ENCODE measurements around the gene DBET.

The DBET gene

GRCh38 chr4:190016369-190017289, 47.7 kb upstream of the DBET start:
- Histone ChIP-seq H3K36me3 (ENCODE audit: insufficient read depth, low read length) (no peaks in the 10 kb centered on the region), H3K9me3 (ENCODE audit: insufficient read depth, low read length, severe bottlenecking) (peaks cover 15% of the 10 kb centered on the region), H3K79me2 (ENCODE audit: insufficient read depth, low read length) (no peaks in the 10 kb centered on the region), H3K4me1 (ENCODE audit: insufficient read depth, low read length) (no peaks in the 10 kb centered on the region), H3K4me3 (ENCODE audit: low read depth in 1 of 2, low read length in 2 of 2) (no peak overlapping the region), H2AFZ (ENCODE audit: low read depth, low read length) (no peak overlapping the region), H3K27me3 (ENCODE audit: insufficient read depth, low read length, poor library complexity) (no peaks in the 10 kb centered on the region), H3K9ac (ENCODE audit: low read depth, low read length) (no peak overlapping the region), H4K20me1 (ENCODE audit: insufficient read depth, low read length) (no peaks in the 10 kb centered on the region), H3K4me2 (ENCODE audit: insufficient read depth, low read length) (no peak overlapping the region), H3K27ac (ENCODE audit: low read length) (no peak overlapping the region)
- no peak for ATAC-seq (ENCODE audit: insufficient read depth, low read depth)
- no peak for TF ChIP-seq CTCF (IDR thresholded peaks at IDR 0.05; ENCODE audit: borderline replicate concordance, extremely low read depth, low read length, poor library complexity, severe bottlenecking)
- TF ChIP-seq EZH2 (IDR thresholded peaks at IDR 0.05; ENCODE audit: borderline replicate concordance, low read depth, low read length, severe bottlenecking) = no peak
- no peak for DNase-seq

GRCh38 chr4:190017357-190018200, 46.7 kb upstream of the DBET start:
- H3K27me3 ChIP-seq (ENCODE audit: insufficient read depth, low read length, poor library complexity) = no peaks in the 10 kb centered on the region
- peaks cover 15% of the 10 kb centered on the region for H3K9me3 ChIP-seq (ENCODE audit: insufficient read depth, low read length, severe bottlenecking)
- no peak for TF ChIP-seq EZH2 (IDR thresholded peaks at IDR 0.05; ENCODE audit: borderline replicate concordance, low read depth, low read length, severe bottlenecking)
- TF ChIP-seq CTCF (IDR thresholded peaks at IDR 0.05; ENCODE audit: borderline replicate concordance, extremely low read depth, low read length, poor library complexity, severe bottlenecking) = no peak
- no peaks in the 10 kb centered on the region for H3K4me1 ChIP-seq (ENCODE audit: insufficient read depth, low read length)
- no peaks in the 10 kb centered on the region for H3K79me2 ChIP-seq (ENCODE audit: insufficient read depth, low read length)
- no peak overlapping the region for H3K27ac ChIP-seq (ENCODE audit: low read length)
- H4K20me1 ChIP-seq (ENCODE audit: insufficient read depth, low read length) = no peaks in the 10 kb centered on the region
- no peak overlapping the region for H3K9ac ChIP-seq (ENCODE audit: low read depth, low read length)
- no peak overlapping the region for H2AFZ ChIP-seq (ENCODE audit: low read depth, low read length)
- ATAC-seq (ENCODE audit: insufficient read depth, low read depth) (no peak), DNase-seq (no peak)
- H3K4me3 ChIP-seq (ENCODE audit: low read depth in 1 of 2, low read length in 2 of 2) = no peak overlapping the region
- H3K4me2 ChIP-seq (ENCODE audit: insufficient read depth, low read length) = no peak overlapping the region
- no peaks in the 10 kb centered on the region for H3K36me3 ChIP-seq (ENCODE audit: insufficient read depth, low read length)

GRCh38 chr4:190018201-190018920, 45.9 kb upstream of the DBET start:
- no peak for TF ChIP-seq EZH2 (IDR thresholded peaks at IDR 0.05; ENCODE audit: borderline replicate concordance, low read depth, low read length, severe bottlenecking)
- no peak for TF ChIP-seq CTCF (IDR thresholded peaks at IDR 0.05; ENCODE audit: borderline replicate concordance, extremely low read depth, low read length, poor library complexity, severe bottlenecking)
- ATAC-seq (ENCODE audit: insufficient read depth, low read depth) (no peak), DNase-seq (no peak)
- H2AFZ ChIP-seq (ENCODE audit: low read depth, low read length) = no peak overlapping the region
- H3K9me3 ChIP-seq (ENCODE audit: insufficient read depth, low read length, severe bottlenecking) = peaks cover 17% of the 10 kb centered on the region
- H3K79me2 ChIP-seq (ENCODE audit: insufficient read depth, low read length) = no peaks in the 10 kb centered on the region
- no peaks in the 10 kb centered on the region for H3K36me3 ChIP-seq (ENCODE audit: insufficient read depth, low read length)
- H3K9ac ChIP-seq (ENCODE audit: low read depth, low read length) = no peak overlapping the region
- no peaks in the 10 kb centered on the region for H4K20me1 ChIP-seq (ENCODE audit: insufficient read depth, low read length)
- no peak overlapping the region for H3K27ac ChIP-seq (ENCODE audit: low read length)
- H3K27me3 ChIP-seq (ENCODE audit: insufficient read depth, low read length, poor library complexity) = no peaks in the 10 kb centered on the region
- no peaks in the 10 kb centered on the region for H3K4me1 ChIP-seq (ENCODE audit: insufficient read depth, low read length)
- H3K4me3 ChIP-seq (ENCODE audit: low read depth in 1 of 2, low read length in 2 of 2) = no peak overlapping the region
- no peak overlapping the region for H3K4me2 ChIP-seq (ENCODE audit: insufficient read depth, low read length)

Data from DND-41 (cell line).